CD4-positive, CD25-positive, alpha-beta regulatory T cell (primary cell): ENCODE measurements around the gene NMS. TPM values are rescaled to one million over a fixed set of nuclear protein-coding genes. Genes with fewer than 3 reads are reported as not detected.
"Not testable (repeated sequence)": the region's sequence is repeated elsewhere in the genome, so short reads cannot be mapped to it uniquely, and the experiment has no call there.

Experiments used
- ATAC-seq, 2 donors: fragments of 150-1000 bp; cut with Tn5 transposase; one replicate each; pipeline ENCODE4 v1.10.0; 2021; ENCODE audit warnings: low read depth in 2 of 2, moderate number of reproducible peaks in 2 of 2, moderate library complexity in 1 of 2
- DNase-seq, 3 donors: peaks; one replicate each; pipeline versions ENCODE4 v3.0.0 to v3.0.0-alpha.2; 2012 to 2022; ENCODE audit warnings: mixed read lengths in 1 of 3
- H3K27ac ChIP-seq: one replicate; pipeline ENCODE4 v1.7.0; 2013; ENCODE audit warnings: mild to moderate bottlenecking, low read length; ENCODE audit not compliant: insufficient read depth, poor library complexity, severe bottlenecking
- H3K27me3 ChIP-seq: one replicate; pipeline ENCODE4 v1.7.0; 2013; ENCODE audit warnings: low read length; ENCODE audit not compliant: control insufficient read depth, insufficient read depth
- H3K36me3 ChIP-seq: one replicate; pipeline ENCODE4 v1.7.0; 2013; ENCODE audit warnings: mild to moderate bottlenecking, low read length, moderate library complexity; ENCODE audit not compliant: control insufficient read depth, insufficient read depth
- H3K4me1 ChIP-seq: 2 replicates; pipeline ENCODE4 v1.7.0; 2013; ENCODE audit warnings: mild to moderate bottlenecking, low read length; ENCODE audit not compliant: insufficient read depth, control insufficient read depth, poor library complexity, severe bottlenecking
- H3K4me3 ChIP-seq: one replicate; pipeline ENCODE4 v1.7.0; 2013; ENCODE audit warnings: low read depth, mild to moderate bottlenecking, low read length, moderate library complexity
- H3K9me3 ChIP-seq, 2 experiments: 1 replicate in 1 of 2; 2 replicates in 1 of 2; pipeline ENCODE4 v1.7.0; 2013; ENCODE audit warnings: low read length in 2 of 2, mild to moderate bottlenecking in 1 of 2, moderate library complexity in 1 of 2; ENCODE audit not compliant: control insufficient read depth in 2 of 2
- H3K27ac Mint-ChIP-seq, 3 donors: one replicate each; pipeline ENCODE4 v1.8.0; 2020 to 2022; ENCODE audit warnings: mild to moderate bottlenecking in 3 of 3, mixed read lengths in 3 of 3, moderate library complexity in 2 of 3
- H3K27me3 Mint-ChIP-seq: one replicate; pipeline ENCODE4 v1.8.0; 2022; ENCODE audit warnings: mild to moderate bottlenecking, mixed read lengths
- H3K36me3 Mint-ChIP-seq: one replicate; pipeline ENCODE4 v1.8.0; 2020; ENCODE audit warnings: mixed read lengths
- H3K4me1 Mint-ChIP-seq, 4 donors: one replicate each; pipeline ENCODE4 v1.8.0; 2020 to 2022; ENCODE audit warnings: mixed read lengths in 4 of 4, mild to moderate bottlenecking in 1 of 4
- H3K4me3 Mint-ChIP-seq, 4 donors: one replicate each; pipeline ENCODE4 v1.8.0; 2020 to 2022; ENCODE audit warnings: mild to moderate bottlenecking in 4 of 4, mixed read lengths in 4 of 4, moderate library complexity in 3 of 4
- H3K9me3 Mint-ChIP-seq, 7 donors: one replicate each; pipeline ENCODE4 v1.8.0; 2020 to 2022; ENCODE audit warnings: mixed read lengths in 7 of 7, mild to moderate bottlenecking in 3 of 7, moderate library complexity in 2 of 7
- polyA plus RNA-seq, 4 donors: library from polyadenylated mRNA; unstranded; fragments of 300-500 nt; fragmentation: Illumina TruSeq; gene quantifications; one replicate each; pipeline ENCODE4 v1.2.3, GENCODE V29; 2021
- total RNA-seq: library from RNA; stranded (reverse); gene quantifications from one replicate; pipeline ENCODE4 v1.2.3, GENCODE V29; 2022

Gene NMS
- total and polyA plus RNA-seq, 5 donors from 2014 or later, result not detected

GRCh38 chr2:100456357-100456756 is 13.9 kb upstream of the NMS start:
- peaks cover 0 to 11% (median 5%) of the 10 kb centered on the region in 7 donors for H3K9me3 Mint-ChIP-seq
- not testable (repeated sequence) for H3K36me3 ChIP-seq, H3K4me3 Mint-ChIP-seq, H3K36me3 Mint-ChIP-seq, H3K4me1 ChIP-seq, H3K4me3 ChIP-seq, DNase-seq, H3K4me1 Mint-ChIP-seq, H3K27ac Mint-ChIP-seq, H3K27me3 ChIP-seq, H3K27me3 Mint-ChIP-seq, H3K27ac ChIP-seq, ATAC-seq
- H3K9me3 ChIP-seq, result peaks cover 18 to 21% of the 10 kb centered on the region in 2 experiments

- Histone ChIP-seq H3K9me3 (peaks cover 18 to 21% of the 10 kb centered on the region in 2 experiments), H3K36me3 (no peaks in the 10 kb centered on the region), H3K27ac (no peak overlapping the region), H3K4me3 (no peak overlapping the region), H3K27me3 (peaks cover 4% of the 10 kb centered on the region), H3K4me1 (no peaks in the 10 kb centered on the region)
- H3K27ac Mint-ChIP-seq, result no peak overlapping the region
- ATAC-seq, result no peak
- H3K4me3 Mint-ChIP-seq, result no peak overlapping the region
- H3K36me3 Mint-ChIP-seq, result no peaks in the 10 kb centered on the region
- DNase-seq, result no peak
- peaks cover 0 to 11% (median 4%) of the 10 kb centered on the region in 7 donors for H3K9me3 Mint-ChIP-seq
- peaks cover 6% of the 10 kb centered on the region for H3K27me3 Mint-ChIP-seq
- H3K4me1 Mint-ChIP-seq, result no peaks in the 10 kb centered on the region
These were observed 9.3 kb upstream of the NMS start for GRCh38 chr2:100460904-100461530.

GRCh38 chr2:100470898-100471514 is 724 bp downstream of the NMS start:
- H3K36me3 Mint-ChIP-seq, result no peaks in the 10 kb centered on the region
- Histone ChIP-seq H3K4me1 (no peaks in the 10 kb centered on the region), H3K27me3 (peaks cover 3% of the 10 kb centered on the region), H3K9me3 (no peaks in the 10 kb centered on the region), H3K36me3 (no peaks in the 10 kb centered on the region), H3K27ac (no peak overlapping the region), H3K4me3 (no peak overlapping the region)
- no peak overlapping the region for H3K27ac Mint-ChIP-seq
- H3K4me3 Mint-ChIP-seq, result no peak overlapping the region
- peaks cover 0 to 2% (median 0%) of the 10 kb centered on the region in 7 donors for H3K9me3 Mint-ChIP-seq
- DNase-seq, result no peak
- no peak for ATAC-seq
- no peaks in the 10 kb centered on the region for H3K4me1 Mint-ChIP-seq
- peaks cover 23% of the 10 kb centered on the region for H3K27me3 Mint-ChIP-seq

- H3K9me3 Mint-ChIP-seq, result peaks cover 0 to 1% (median 0%) of the 10 kb centered on the region in 7 donors
- ATAC-seq, result no peak
- H3K27ac Mint-ChIP-seq, result no peak overlapping the region
- no peak overlapping the region for H3K4me3 Mint-ChIP-seq
- Histone ChIP-seq H3K27ac (no peak overlapping the region), H3K36me3 (no peaks in the 10 kb centered on the region), H3K27me3 (peaks cover 1% of the 10 kb centered on the region), H3K4me1 (no peaks in the 10 kb centered on the region), H3K9me3 (no peaks in the 10 kb centered on the region), H3K4me3 (no peak overlapping the region)
- H3K4me1 Mint-ChIP-seq, result no peaks in the 10 kb centered on the region
- H3K36me3 Mint-ChIP-seq, result no peaks in the 10 kb centered on the region
- H3K27me3 Mint-ChIP-seq, result no peaks in the 10 kb centered on the region
- DNase-seq, result no peak
These were observed 6.3 kb downstream of the NMS start for GRCh38 chr2:100476606-100477005.

- Mint-ChIP-seq H3K27me3 (peaks cover 4% of the 10 kb centered on the region), H3K27ac (no peak overlapping the region), H3K36me3 (no peaks in the 10 kb centered on the region), H3K4me3 (no peak overlapping the region), H3K4me1 (no peaks in the 10 kb centered on the region), H3K9me3 (peaks cover 0 to 1% (median 0%) of the 10 kb centered on the region in 7 donors)
- H3K27me3 ChIP-seq, result peaks cover 2% of the 10 kb centered on the region
- H3K4me1 ChIP-seq, result no peaks in the 10 kb centered on the region
- peak in 1 of 3 donors; percentile 31 for DNase-seq
- H3K27ac ChIP-seq, result no peak overlapping the region
- no peak overlapping the region for H3K4me3 ChIP-seq
- H3K9me3 ChIP-seq, result no peaks in the 10 kb centered on the region
- no peaks in the 10 kb centered on the region for H3K36me3 ChIP-seq
- ATAC-seq, result no peak
These were observed 12.5 kb downstream of the NMS start for GRCh38 chr2:100482741-100483140.

GRCh38 chr2:100483895-100484294 is 13.6 kb downstream of the NMS start:
- no peak overlapping the region for H3K27ac Mint-ChIP-seq

GRCh38 chr2:100484390-100484789 is 14.1 kb downstream of the NMS start:
- Histone ChIP-seq H3K36me3 (no peaks in the 10 kb centered on the region), H3K4me3 (no peak overlapping the region), H3K27ac (no peak overlapping the region), H3K9me3 (no peaks in the 10 kb centered on the region), H3K27me3 (peaks cover 2% of the 10 kb centered on the region), H3K4me1 (no peaks in the 10 kb centered on the region)
- ATAC-seq (no peak), DNase-seq (no peak)
- no peak overlapping the region for H3K27ac Mint-ChIP-seq
- peaks cover 4% of the 10 kb centered on the region for H3K27me3 Mint-ChIP-seq
- H3K4me3 Mint-ChIP-seq, result no peak overlapping the region
- H3K4me1 Mint-ChIP-seq, result no peaks in the 10 kb centered on the region
- H3K36me3 Mint-ChIP-seq, result no peaks in the 10 kb centered on the region
- no peaks in the 10 kb centered on the region for H3K9me3 Mint-ChIP-seq

More at GRCh38 chr2:100483895-100484294, 13.6 kb downstream of the NMS start:
- Histone ChIP-seq H3K4me1 (no peaks in the 10 kb centered on the region), H3K9me3 (no peaks in the 10 kb centered on the region), H3K27me3 (peaks cover 2% of the 10 kb centered on the region), H3K36me3 (no peaks in the 10 kb centered on the region), H3K4me3 (no peak overlapping the region), H3K27ac (no peak overlapping the region)
- Mint-ChIP-seq H3K36me3 (no peaks in the 10 kb centered on the region), H3K27me3 (peaks cover 4% of the 10 kb centered on the region), H3K9me3 (no peaks in the 10 kb centered on the region), H3K4me1 (no peaks in the 10 kb centered on the region), H3K4me3 (no peak overlapping the region)
- no peak for ATAC-seq
- DNase-seq, result no peak

- H3K9me3 Mint-ChIP-seq, result no peaks in the 10 kb centered on the region
- no peak overlapping the region for H3K27ac Mint-ChIP-seq
- H3K4me3 Mint-ChIP-seq, result no peak overlapping the region
- Histone ChIP-seq H3K27ac (no peak overlapping the region), H3K27me3 (peaks cover 2% of the 10 kb centered on the region), H3K36me3 (no peaks in the 10 kb centered on the region), H3K4me1 (no peaks in the 10 kb centered on the region), H3K9me3 (no peaks in the 10 kb centered on the region), H3K4me3 (no peak overlapping the region)
- no peaks in the 10 kb centered on the region for H3K4me1 Mint-ChIP-seq
- ATAC-seq, result no peak
- H3K27me3 Mint-ChIP-seq, result peaks cover 4% of the 10 kb centered on the region
- DNase-seq, result no peak
- H3K36me3 Mint-ChIP-seq, result no peaks in the 10 kb centered on the region
These were observed 15.1 kb downstream of the NMS start for GRCh38 chr2:100485396-100485795.
